Neural cell (in vitro differentiated cells): Measurements from ENCODE around the gene RHD. TPM values are rescaled to one million over a fixed set of nuclear protein-coding genes. Genes with fewer than 3 reads are reported as not detected.

Experiments used
- H2AFZ ChIP-seq: fragments of 200-600, 300-800 bp; sonication (generic), shearing (Covaris generic); 2 replicates; pipeline ENCODE4 v1.6.0; 2014; ENCODE audit warnings: low read depth, mild to moderate bottlenecking, antibody characterized with exemption, low read length, moderate library complexity
- H3F3A ChIP-seq: fragments of 200-600 bp; shearing (Covaris generic); 2 replicates; pipeline ENCODE4 v1.6.1; 2016; ENCODE audit warnings: mild to moderate bottlenecking, moderate library complexity, mixed read lengths, antibody characterized with exemption, low read length; ENCODE audit not compliant: insufficient read depth, poor library complexity, severe bottlenecking
- H3K27ac ChIP-seq: fragments of 200-600, 300-800 bp; sonication (generic), shearing (Covaris generic); 2 replicates; pipeline ENCODE4 v1.5.1; 2014; ENCODE audit warnings: mild to moderate bottlenecking, low read length, moderate library complexity
- H3K27me3 ChIP-seq: fragments of 300-800, 200-600 bp; sonication (generic), shearing (Covaris generic); 2 replicates; pipeline ENCODE4 v1.6.0; 2014; ENCODE audit warnings: mild to moderate bottlenecking, low read depth, low read length, moderate library complexity; ENCODE audit not compliant: insufficient read depth
- H3K36me3 ChIP-seq: fragments of 300-800, 200-600 bp; sonication (generic), shearing (Covaris generic); 2 replicates; pipeline ENCODE4 v1.5.1; 2014; ENCODE audit warnings: mild to moderate bottlenecking, antibody characterized with exemption, low read length, moderate library complexity; ENCODE audit not compliant: insufficient read depth
- H3K4me2 ChIP-seq: fragments of 300-800, 200-600 bp; sonication (generic), shearing (Covaris generic); 2 replicates; pipeline ENCODE4 v1.6.0; 2014; ENCODE audit warnings: mild to moderate bottlenecking, low read length
- H3K4me3 ChIP-seq: fragments of 300-800, 200-600 bp; sonication (generic), shearing (Covaris generic); 2 replicates; pipeline ENCODE4 v1.5.1; 2014; ENCODE audit warnings: mild to moderate bottlenecking, low read length, moderate library complexity
- H3K79me2 ChIP-seq: fragments of 200-600 bp; shearing (Covaris generic); replicated peaks from 2 replicates; pipeline ENCODE4 v1.6.0; 2014; ENCODE audit warnings: mild to moderate bottlenecking, low read length, moderate library complexity; ENCODE audit not compliant: insufficient read depth
- H3K9ac ChIP-seq: fragments of 300-800, 200-600 bp; sonication (generic), shearing (Covaris generic); 2 replicates; pipeline ENCODE4 v1.6.1; 2016; ENCODE audit warnings: mild to moderate bottlenecking, low read length, mixed read lengths
- H3K9me2 ChIP-seq: fragments of 200-600 bp; shearing (Covaris generic); 2 replicates; pipeline ENCODE4 v1.6.1; 2016; ENCODE audit warnings: mild to moderate bottlenecking, low read length, mixed read lengths; ENCODE audit not compliant: insufficient read depth
- H3K9me3 ChIP-seq: fragments of 200-600, 300-800 bp; sonication (generic), shearing (Covaris generic); 2 replicates; pipeline ENCODE4 v1.6.1; 2016; ENCODE audit warnings: mild to moderate bottlenecking, mixed run types, low read length, moderate library complexity, mixed read lengths
- H4K20me1 ChIP-seq: fragments of 200-600 bp; shearing (Covaris generic); 2 replicates; pipeline ENCODE4 v1.6.1; 2016; ENCODE audit warnings: mild to moderate bottlenecking, mixed run types; ENCODE audit not compliant: insufficient read depth
- CTCF ChIP-seq: fragments of 450-650 bp; IDR thresholded peaks from 2 replicates; pipeline ENCODE4 v1.5.1; 2014; ENCODE audit warnings: antibody characterized with exemption, mild to moderate bottlenecking, moderate library complexity; ENCODE audit not compliant: poor library complexity, severe bottlenecking
- EP300 ChIP-seq: fragments of 450-650 bp; conservative IDR thresholded peaks from 2 replicates; pipeline ENCODE4 v1.6.1; 2014; ENCODE audit warnings: antibody characterized with exemption, mild to moderate bottlenecking, moderate library complexity; ENCODE audit not compliant: poor library complexity, severe bottlenecking
- EZH2 ChIP-seq: fragments of 200-600, 300-800 bp; shearing (Covaris generic), sonication (generic); IDR thresholded peaks from 2 replicates; pipeline ENCODE4 v1.6.1; 2014; ENCODE audit warnings: antibody characterized with exemption, low read length, borderline replicate concordance, mild to moderate bottlenecking; ENCODE audit not compliant: insufficient read depth, poor library complexity, severe bottlenecking
- MXI1 ChIP-seq: fragments of 450-650 bp; conservative IDR thresholded peaks from 2 replicates; pipeline ENCODE4 v1.6.1; 2014; ENCODE audit warnings: antibody characterized with exemption, mild to moderate bottlenecking; ENCODE audit not compliant: poor library complexity, severe bottlenecking
- POLR2AphosphoS5 ChIP-seq: IDR thresholded peaks from 2 replicates; pipeline ENCODE4 v1.6.1; 2012
- RAD21 ChIP-seq: fragments of 450-650 bp; conservative IDR thresholded peaks from 2 replicates; pipeline ENCODE4 v1.6.1; 2014; ENCODE audit warnings: antibody characterized with exemption, mild to moderate bottlenecking, moderate library complexity
- REST ChIP-seq: IDR thresholded peaks from 2 replicates; pipeline ENCODE4 v1.6.1; 2012; ENCODE audit warnings: borderline replicate concordance
- SMC3 ChIP-seq: fragments of 450-650 bp; conservative IDR thresholded peaks from 2 replicates; pipeline ENCODE4 v1.6.1; 2014; ENCODE audit warnings: antibody characterized with exemption, mild to moderate bottlenecking, moderate library complexity; ENCODE audit not compliant: poor library complexity
- TAF1 ChIP-seq: IDR thresholded peaks from 2 replicates; pipeline ENCODE4 v1.6.1; 2012; ENCODE audit warnings: low read depth
- polyA plus RNA-seq: library from polyadenylated mRNA; depleted of rRNA; stranded (reverse); fragments of >200 nt; gene quantifications from 2 replicates; pipeline ENCODE4 v1.2.3, GENCODE V29; 2014

RHD gene
- polyA plus RNA-seq, 1 donor from 2014 or later = not detected

GRCh38 chr1:25343872-25344271 is 71.6 kb downstream of the RHD start:
- no peak overlapping the region for H2AFZ ChIP-seq
- no peak overlapping the region for H3K4me3 ChIP-seq
- no peak overlapping the region for H3K4me2 ChIP-seq
- H3K9ac ChIP-seq = no peak overlapping the region
- no peak overlapping the region for H3K27ac ChIP-seq
- H3K36me3 ChIP-seq = no peaks in the 10 kb centered on the region
- H3K9me2 ChIP-seq = no peaks in the 10 kb centered on the region
- TF ChIP-seq EZH2 (no peak), EP300 (no peak), REST (no peak), RAD21 (no peak)
- no peaks in the 10 kb centered on the region for H3K27me3 ChIP-seq
- no peaks in the 10 kb centered on the region for H4K20me1 ChIP-seq
- peaks cover 45% of the 10 kb centered on the region for H3K79me2 ChIP-seq
- H3F3A ChIP-seq = no peaks in the 10 kb centered on the region
- no peaks in the 10 kb centered on the region for H3K9me3 ChIP-seq

- no peak overlapping the region for H3K4me3 ChIP-seq
- H3K9ac ChIP-seq = no peak overlapping the region
- no peak overlapping the region for H3K4me2 ChIP-seq
- H4K20me1 ChIP-seq = no peaks in the 10 kb centered on the region
- H3K36me3 ChIP-seq = peaks cover 4% of the 10 kb centered on the region
- H2AFZ ChIP-seq = no peak overlapping the region
- H3F3A ChIP-seq = no peaks in the 10 kb centered on the region
- H3K79me2 ChIP-seq = peaks cover 12% of the 10 kb centered on the region
- no peaks in the 10 kb centered on the region for H3K9me2 ChIP-seq
- H3K27ac ChIP-seq = no peak overlapping the region
- no peaks in the 10 kb centered on the region for H3K27me3 ChIP-seq
- no peaks in the 10 kb centered on the region for H3K9me3 ChIP-seq
- TF ChIP-seq TAF1 (no peak), RAD21 (no peak), POLR2AphosphoS5 (no peak), EP300 (no peak), REST (no peak), CTCF (no peak), EZH2 (no peak), MXI1 (no peak), SMC3 (no peak)
These were observed 75.2 kb downstream of the RHD start for GRCh38 chr1:25347556-25347955.
